Measurements from ENCODE around the gene PPM1N. TPM values are rescaled to one million over a fixed set of nuclear protein-coding genes. Genes with fewer than 3 reads are reported as not detected.
A peak's percentile ranks its signal among the peaks of the same experiment; 100 is the strongest.

The PPM1N gene
- total RNA-seq, 1 experiment from 2014 or later, result 5.2 TPM

GRCh38 chr19:45464852-45465441 lies 33.3 kb upstream of the PPM1N start:
- intact Hi-C loops (cut with micrococcal nuclease), result no loop called here
- DNase-seq (ENCODE audit: low read depth, low spot score) (no peak), ATAC-seq (no peak)
- CTCF ChIA-PET, result no interaction called here
- Histone ChIP-seq H3K27me3 (ENCODE audit: insufficient read depth, low read length) (no peaks in the 10 kb centered on the region), H3K4me1 (ENCODE audit: control insufficient read depth in 1 of 2, insufficient read depth in 2 of 2, low read length in 2 of 2) (peaks cover 2 to 37% of the 10 kb centered on the region in 2 experiments), H4K20me1 (ENCODE audit: insufficient read depth) (no peaks in the 10 kb centered on the region; the same call in 1 of the 2 replicates), H3K9me2 (ENCODE audit: insufficient read depth) (no peaks in the 10 kb centered on the region), H3K4me3 (replicated peaks in 1 of 2; ENCODE audit: low read depth in 1 of 2, low read length in 2 of 2) (no peak overlapping the region), H3K9me3 (ENCODE audit: control insufficient read depth in 1 of 2, insufficient read depth in 1 of 2, low read depth in 1 of 2, low read length in 2 of 2) (no peaks in the 10 kb centered on the region), H3K36me3 (ENCODE audit: control insufficient read depth in 1 of 2, insufficient read depth in 2 of 2, low read length in 2 of 2) (no peaks in the 10 kb centered on the region), H3K79me2 (ENCODE audit: insufficient read depth, low read length) (peaks cover 15% of the 10 kb centered on the region; the same call in 1 of the 2 replicates), H3K27ac (ENCODE audit: low read depth, low read length) (no peak overlapping the region), H2AFZ (ENCODE audit: low read depth, low read length, poor library complexity, severe bottlenecking) (no peak overlapping the region), H3K9ac (ENCODE audit: low read length) (0 out of 2 replicates have a peak overlapping the region, but pooled peaks have one; percentile 9), H3K4me2 (ENCODE audit: low read length) (peak overlapping the region; percentile 16; the same call in 1 of the 2 replicates)
- TF ChIP-seq CTCF (IDR thresholded peaks at IDR 0.05 in 2 of 3, conservative IDR thresholded peaks at IDR 0.05 in 1 of 3; ENCODE audit: borderline replicate concordance in 1 of 3, insufficient read depth in 1 of 3, low read depth in 2 of 3, low read length in 2 of 3) (peak in 1 of 3 experiments; percentile 20; a peak in 1 of 6 replicates), POLR2A (IDR thresholded peaks at IDR 0.05; ENCODE audit: borderline replicate concordance, extremely low read depth, insufficient read depth, insufficient read length) (no peak)
- RAD21 ChIA-PET (ENCODE audit: low non-redundant PET in 1 of 2, low total read pairs in 2 of 2, uncharacterized antibody in 2 of 2, unreplicated experiment in 2 of 2), result no interaction called here
- BruUV-seq (replicated peaks), result no TSS peak
- POLR2A ChIA-PET, result interaction anchor here (5.4 kb wide), 1 partner anchor 9 kb away, joined by 72 read pairs; no protein-coding TSS in a partner anchor

- Histone ChIP-seq H3K9ac (ENCODE audit: low read length) (peak overlapping the region; percentile 99), H3K4me1 (ENCODE audit: control insufficient read depth in 1 of 2, insufficient read depth in 2 of 2, low read length in 2 of 2) (peaks cover 4 to 43% of the 10 kb centered on the region in 2 experiments), H4K20me1 (ENCODE audit: insufficient read depth) (no peaks in the 10 kb centered on the region; the same call in 1 of the 2 replicates), H3K9me2 (ENCODE audit: insufficient read depth) (no peaks in the 10 kb centered on the region), H3K79me2 (ENCODE audit: insufficient read depth, low read length) (peaks cover 23% of the 10 kb centered on the region; the same call in 1 of the 2 replicates), H3K27me3 (ENCODE audit: insufficient read depth, low read length) (no peaks in the 10 kb centered on the region), H3K27ac (ENCODE audit: low read depth, low read length) (no peak overlapping the region), H3K4me3 (replicated peaks in 1 of 2; ENCODE audit: low read depth in 1 of 2, low read length in 2 of 2) (peak overlapping the region; percentile 57 to 97), H2AFZ (ENCODE audit: low read depth, low read length, poor library complexity, severe bottlenecking) (peak overlapping the region; percentile 66), H3K36me3 (ENCODE audit: control insufficient read depth in 1 of 2, insufficient read depth in 2 of 2, low read length in 2 of 2) (no peaks in the 10 kb centered on the region; a peak in 1 of 4 replicates), H3K9me3 (ENCODE audit: control insufficient read depth in 1 of 2, insufficient read depth in 1 of 2, low read depth in 1 of 2, low read length in 2 of 2) (no peaks in the 10 kb centered on the region), H3K4me2 (ENCODE audit: low read length) (peak overlapping the region; percentile 100)
- ChIA-PET POLR2A (interaction anchor here (0.6 to 5.4 kb wide), 25 partner anchors 9 to 225 kb away, joined by 3 to 72 read pairs (median 4); partner anchors contain the start of genes GIPR and PPP1R13L), CTCF (interaction anchor here (0.7 to 4.7 kb wide), 11 partner anchors 8 to 65 kb away, joined by 3 to 56 read pairs (median 4); no protein-coding TSS in a partner anchor), RAD21 (ENCODE audit: low non-redundant PET in 1 of 2, low total read pairs in 2 of 2, uncharacterized antibody in 2 of 2, unreplicated experiment in 2 of 2) (interaction anchor here (1.2 to 2.0 kb wide), 3 partner anchors 12 to 27 kb away, joined by 4 to 5 read pairs (median 5); no protein-coding TSS in a partner anchor)
- ATAC-seq (no peak), DNase-seq (ENCODE audit: low read depth, low spot score) (no peak)
- TF ChIP-seq SRF (IDR thresholded peaks at IDR 0.05; ENCODE audit: low read depth), result no peak
- no peak for TF ChIP-seq FOSL1 (IDR thresholded peaks at IDR 0.05; ENCODE audit: low read depth)
- no peak for TF ChIP-seq POLR2A (IDR thresholded peaks at IDR 0.05; ENCODE audit: borderline replicate concordance, extremely low read depth, insufficient read depth, insufficient read length)
- intact Hi-C loops (cut with micrococcal nuclease), result no loop called here
- no TSS peak for BruUV-seq (replicated peaks)
Measured at GRCh38 chr19:45467115-45467455, 31.2 kb upstream of the PPM1N start.
